ENCODE results near the gene COL26A1.
"Not testable (repeated sequence)": the region's sequence is repeated elsewhere in the genome, so short reads cannot be mapped to it uniquely, and the experiment has no call there.

COL26A1 gene

DNA sequence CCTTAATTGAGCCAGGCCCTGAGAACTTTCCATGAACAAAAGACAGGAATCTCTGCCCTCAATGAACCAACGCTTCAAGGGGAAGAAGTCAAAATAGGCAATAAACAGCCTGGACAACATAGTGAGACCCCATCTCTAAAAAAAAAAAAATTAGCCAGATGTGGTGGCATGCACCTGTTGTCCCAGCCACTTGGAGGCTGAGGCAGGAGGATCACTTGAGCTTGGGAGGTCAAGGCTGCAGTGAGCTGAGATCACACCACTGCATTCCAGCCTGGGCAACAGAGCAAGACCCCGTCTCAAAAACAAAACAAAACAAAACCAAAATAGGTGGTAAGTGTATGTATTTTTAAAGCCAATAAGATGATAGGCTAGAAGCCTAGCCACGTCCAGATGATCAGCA is 198.6 kb downstream of the COL26A1 start:
- H3K9me3 ChIP-seq (ENCODE audit: control insufficient read depth, low read length); H2BK120ac ChIP-seq (ENCODE audit: low read depth, low read length); H3K14ac ChIP-seq (ENCODE audit: low read length in 2 of 2); H4K91ac ChIP-seq (ENCODE audit: low read length); H3K23ac ChIP-seq (ENCODE audit: low read length in 2 of 2); H2BK5ac ChIP-seq (ENCODE audit: low read depth, low read length, poor library complexity, severe bottlenecking); H3K9ac ChIP-seq (ENCODE audit: low read length); H3K36me3 ChIP-seq (ENCODE audit: control insufficient read depth in 1 of 2, insufficient read depth in 2 of 2, low read depth in 1 of 2, low read length in 2 of 2); DNase-seq; H3K4me3 ChIP-seq (ENCODE audit: insufficient read depth in 1 of 2, low read depth in 1 of 2, low read length in 2 of 2); H2BK12ac ChIP-seq (ENCODE audit: low read length in 2 of 2); H4K8ac ChIP-seq (ENCODE audit: low read length); H3K18ac ChIP-seq (ENCODE audit: low read depth in 1 of 2, low read length in 2 of 2); H3K79me1 ChIP-seq (replicated peaks; ENCODE audit: low read length, poor library complexity, severe bottlenecking); H3K27ac ChIP-seq (ENCODE audit: low read length, poor library complexity, severe bottlenecking); H3K4ac ChIP-seq (ENCODE audit: low read depth in 1 of 2, low read length in 2 of 2); H2AK5ac ChIP-seq (ENCODE audit: low read length, severe bottlenecking); H2AFZ ChIP-seq (ENCODE audit: low read depth, low read length); H3K4me2 ChIP-seq (ENCODE audit: low read length, poor library complexity, severe bottlenecking); H3K4me1 ChIP-seq (ENCODE audit: control insufficient read depth, insufficient read depth, low read depth, low read length); H2BK15ac ChIP-seq (ENCODE audit: low read depth, poor library complexity, severe bottlenecking): not testable (repeated sequence)
- WGBS, result 86% methylated on average over 2 of the region's 3 CpGs
- H3K27me3 ChIP-seq (ENCODE audit: control insufficient read depth in 1 of 2, insufficient read depth in 1 of 2, low read length in 2 of 2), result peaks cover 38 to 96% of the 10 kb centered on the region in 2 experiments

DNA sequence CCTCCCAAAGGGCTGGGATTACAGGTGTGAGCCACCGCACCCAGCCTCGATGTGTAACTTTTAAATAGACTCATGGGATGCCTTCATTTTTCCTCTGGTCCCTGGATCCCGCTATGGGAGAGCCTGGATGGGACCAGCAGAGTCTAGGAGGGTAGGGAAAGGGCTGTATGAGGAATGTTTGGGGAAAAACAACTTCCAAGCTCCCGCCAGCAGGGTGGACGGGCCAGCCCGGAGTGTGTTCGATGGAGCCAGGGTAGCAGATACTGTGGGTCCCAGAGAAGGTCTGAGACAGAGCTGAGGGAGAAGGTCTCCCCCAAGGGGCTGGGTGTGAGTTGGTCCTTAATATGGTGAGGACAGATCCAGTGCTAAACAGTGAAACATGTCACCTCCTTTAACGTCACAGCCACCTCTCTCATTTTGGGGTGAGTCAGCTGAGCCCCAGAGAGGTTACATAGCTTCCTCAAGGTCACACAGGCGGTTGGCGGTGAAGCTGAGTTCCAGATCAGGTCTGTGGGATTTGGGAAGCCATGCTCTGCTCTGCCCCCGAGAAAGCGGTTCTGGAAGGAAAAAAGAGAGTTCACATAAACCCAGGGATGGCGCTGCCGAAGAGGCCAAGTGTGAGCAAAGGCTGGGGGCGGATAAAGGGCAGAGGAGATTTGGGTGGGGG is 200.0 kb downstream of the COL26A1 start:
- no peak overlapping the region for H3K18ac ChIP-seq (ENCODE audit: low read depth in 1 of 2, low read length in 2 of 2)
- no peak overlapping the region for H2AFZ ChIP-seq (ENCODE audit: low read depth, low read length)
- H2BK120ac ChIP-seq (ENCODE audit: low read depth, low read length), result no peak overlapping the region
- no peak overlapping the region for H4K91ac ChIP-seq (ENCODE audit: low read length)
- no peak overlapping the region for H3K14ac ChIP-seq (ENCODE audit: low read length in 2 of 2)
- no peak overlapping the region for H3K4me2 ChIP-seq (ENCODE audit: low read length, poor library complexity, severe bottlenecking)
- H3K9me3 ChIP-seq (ENCODE audit: control insufficient read depth, low read length), result peaks cover 8% of the 10 kb centered on the region
- no peak overlapping the region for H3K27ac ChIP-seq (ENCODE audit: low read length, poor library complexity, severe bottlenecking)
- H2BK5ac ChIP-seq (ENCODE audit: low read depth, low read length, poor library complexity, severe bottlenecking), result no peak overlapping the region
- H2BK12ac ChIP-seq (ENCODE audit: low read length in 2 of 2), result no peak overlapping the region
- no peak overlapping the region for H4K8ac ChIP-seq (ENCODE audit: low read length)
- no peak overlapping the region for H3K4ac ChIP-seq (ENCODE audit: low read depth in 1 of 2, low read length in 2 of 2)
- no peak overlapping the region for H2BK15ac ChIP-seq (ENCODE audit: low read depth, poor library complexity, severe bottlenecking)
- H2AK5ac ChIP-seq (ENCODE audit: low read length, severe bottlenecking), result no peak overlapping the region
- no peak overlapping the region for H3K9ac ChIP-seq (ENCODE audit: low read length)
- no peak overlapping the region for H3K23ac ChIP-seq (ENCODE audit: low read length in 2 of 2)
- 79% methylated on average over 15 of the region's 15 CpGs for WGBS
- H3K79me1 ChIP-seq (replicated peaks; ENCODE audit: low read length, poor library complexity, severe bottlenecking), result no peaks in the 10 kb centered on the region
- peaks cover 38 to 90% of the 10 kb centered on the region in 2 experiments for H3K27me3 ChIP-seq (ENCODE audit: control insufficient read depth in 1 of 2, insufficient read depth in 1 of 2, low read length in 2 of 2)
- no peak for DNase-seq
- H3K4me1 ChIP-seq (ENCODE audit: control insufficient read depth, insufficient read depth, low read depth, low read length), result peaks cover 4% of the 10 kb centered on the region
- no peak overlapping the region for H3K4me3 ChIP-seq (ENCODE audit: insufficient read depth in 1 of 2, low read depth in 1 of 2, low read length in 2 of 2)
- no peaks in the 10 kb centered on the region for H3K36me3 ChIP-seq (ENCODE audit: control insufficient read depth in 1 of 2, insufficient read depth in 2 of 2, low read depth in 1 of 2, low read length in 2 of 2)

DNA sequence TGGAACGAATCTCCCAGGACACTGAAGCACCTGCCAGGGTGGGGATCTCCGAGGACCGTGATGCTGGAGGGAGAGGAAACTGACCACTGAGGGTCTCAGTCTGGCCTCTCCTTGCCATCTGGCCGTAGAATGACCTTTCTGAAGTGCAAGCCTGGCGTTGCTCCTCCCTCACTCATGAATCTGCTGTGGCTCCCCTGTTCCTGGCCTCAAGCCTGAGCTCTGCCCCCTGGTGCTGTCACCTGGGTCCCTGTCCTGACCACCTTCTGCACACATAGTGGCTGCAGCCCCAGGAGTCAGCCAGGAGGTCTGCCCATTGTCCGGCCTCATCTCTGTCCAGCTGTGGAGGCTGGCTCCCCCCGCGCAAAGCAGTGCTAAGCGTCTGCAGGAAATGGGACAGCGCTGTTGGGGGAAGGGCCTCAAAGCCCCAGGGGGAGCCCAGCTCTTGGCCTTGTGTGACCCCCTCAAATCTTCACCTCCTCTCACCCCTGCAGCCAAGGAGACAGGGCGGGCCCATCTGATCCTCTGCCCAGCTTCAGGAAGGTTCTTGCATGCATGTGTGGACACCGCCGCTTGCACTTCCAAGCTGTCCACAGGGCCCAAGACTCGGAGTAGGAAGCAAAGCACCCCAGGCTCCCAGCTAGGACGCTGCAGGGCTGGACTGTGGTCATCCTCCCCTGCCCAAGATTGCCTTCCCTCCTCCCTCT is 200.7 kb downstream of the COL26A1 start:
- Histone ChIP-seq H2BK12ac (ENCODE audit: low read length in 2 of 2) (no peak overlapping the region), H3K4me1 (ENCODE audit: control insufficient read depth, insufficient read depth, low read depth, low read length) (peaks cover 4% of the 10 kb centered on the region), H4K8ac (ENCODE audit: low read length) (no peak overlapping the region), H3K4me2 (ENCODE audit: low read length, poor library complexity, severe bottlenecking) (no peak overlapping the region), H3K27me3 (ENCODE audit: control insufficient read depth in 1 of 2, insufficient read depth in 1 of 2, low read length in 2 of 2) (peaks cover 38 to 86% of the 10 kb centered on the region in 2 experiments), H3K23ac (ENCODE audit: low read length in 2 of 2) (no peak overlapping the region), H3K18ac (ENCODE audit: low read depth in 1 of 2, low read length in 2 of 2) (no peak overlapping the region), H3K4me3 (ENCODE audit: insufficient read depth in 1 of 2, low read depth in 1 of 2, low read length in 2 of 2) (no peak overlapping the region), H2AK5ac (ENCODE audit: low read length, severe bottlenecking) (no peak overlapping the region), H3K4ac (ENCODE audit: low read depth in 1 of 2, low read length in 2 of 2) (no peak overlapping the region), H3K36me3 (ENCODE audit: control insufficient read depth in 1 of 2, insufficient read depth in 2 of 2, low read depth in 1 of 2, low read length in 2 of 2) (no peaks in the 10 kb centered on the region), H3K79me1 (replicated peaks; ENCODE audit: low read length, poor library complexity, severe bottlenecking) (no peaks in the 10 kb centered on the region), H3K9me3 (ENCODE audit: control insufficient read depth, low read length) (peaks cover 8% of the 10 kb centered on the region), H2BK120ac (ENCODE audit: low read depth, low read length) (no peak overlapping the region), H4K91ac (ENCODE audit: low read length) (no peak overlapping the region), H3K14ac (ENCODE audit: low read length in 2 of 2) (no peak overlapping the region), H2BK5ac (ENCODE audit: low read depth, low read length, poor library complexity, severe bottlenecking) (no peak overlapping the region), H2AFZ (ENCODE audit: low read depth, low read length) (no peak overlapping the region), H3K9ac (ENCODE audit: low read length) (no peak overlapping the region), H2BK15ac (ENCODE audit: low read depth, poor library complexity, severe bottlenecking) (no peak overlapping the region), H3K27ac (ENCODE audit: low read length, poor library complexity, severe bottlenecking) (no peak overlapping the region)
- no peak for DNase-seq
- 82% methylated on average over 15 of the region's 15 CpGs for WGBS

DNA sequence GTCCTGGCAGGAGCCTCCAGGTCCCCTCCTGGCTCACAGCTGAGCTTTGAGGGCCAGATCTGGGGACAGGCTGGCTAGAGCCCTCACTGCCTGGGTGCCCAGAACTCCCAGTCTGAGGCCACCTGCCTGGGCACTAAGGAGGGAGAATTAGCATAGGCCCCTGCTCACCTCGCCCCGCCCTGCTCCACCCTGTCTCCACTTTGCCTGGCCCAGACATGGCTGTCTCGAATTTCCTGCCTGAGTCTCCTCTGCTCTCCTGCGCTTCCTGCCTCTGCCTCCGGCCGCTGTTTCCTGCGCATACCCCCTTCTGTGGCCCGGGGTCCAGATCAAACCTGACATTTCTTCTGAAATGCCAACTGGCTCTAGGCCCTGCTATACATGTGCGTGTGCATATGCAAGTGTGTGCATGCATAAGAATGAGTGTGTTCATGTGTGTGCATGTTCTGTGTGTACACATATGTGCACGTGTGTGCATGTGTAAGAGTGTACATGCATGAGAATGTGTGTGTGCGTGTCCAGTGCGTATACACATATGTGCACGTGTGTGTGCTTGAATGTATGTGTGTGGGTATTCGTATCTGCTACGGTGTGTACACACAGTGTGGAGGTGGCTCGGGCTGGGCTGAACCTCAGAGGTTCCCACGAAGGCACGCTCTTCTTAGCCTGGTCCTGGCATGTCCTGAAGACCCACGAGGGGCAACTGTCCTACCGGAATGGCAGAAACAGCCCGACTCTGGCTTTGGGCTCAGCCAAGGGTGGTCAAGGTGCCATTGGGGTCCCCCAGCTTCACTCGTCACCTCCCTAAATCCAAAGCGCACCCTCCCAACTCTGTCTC is 201.5 kb downstream of the COL26A1 start:
- H3K4me2 ChIP-seq (ENCODE audit: low read length, poor library complexity, severe bottlenecking), result no peak overlapping the region
- no peak overlapping the region for H2BK12ac ChIP-seq (ENCODE audit: low read length in 2 of 2)
- H3K79me1 ChIP-seq (replicated peaks; ENCODE audit: low read length, poor library complexity, severe bottlenecking), result no peaks in the 10 kb centered on the region
- 82% methylated on average over 23 of the region's 23 CpGs for WGBS
- no peak overlapping the region for H3K18ac ChIP-seq (ENCODE audit: low read depth in 1 of 2, low read length in 2 of 2)
- no peak overlapping the region for H3K4ac ChIP-seq (ENCODE audit: low read depth in 1 of 2, low read length in 2 of 2)
- no peak overlapping the region for H2BK15ac ChIP-seq (ENCODE audit: low read depth, poor library complexity, severe bottlenecking)
- no peak overlapping the region for H2AK5ac ChIP-seq (ENCODE audit: low read length, severe bottlenecking)
- H3K27me3 ChIP-seq (ENCODE audit: control insufficient read depth in 1 of 2, insufficient read depth in 1 of 2, low read length in 2 of 2), result peaks cover 33 to 84% of the 10 kb centered on the region in 2 experiments
- peaks cover 8% of the 10 kb centered on the region for H3K9me3 ChIP-seq (ENCODE audit: control insufficient read depth, low read length)
- peaks cover 4% of the 10 kb centered on the region for H3K4me1 ChIP-seq (ENCODE audit: control insufficient read depth, insufficient read depth, low read depth, low read length)
- H3K14ac ChIP-seq (ENCODE audit: low read length in 2 of 2), result no peak overlapping the region
- no peak overlapping the region for H4K8ac ChIP-seq (ENCODE audit: low read length)
- no peak overlapping the region for H2AFZ ChIP-seq (ENCODE audit: low read depth, low read length)
- H3K4me3 ChIP-seq (ENCODE audit: insufficient read depth in 1 of 2, low read depth in 1 of 2, low read length in 2 of 2), result no peak overlapping the region
- no peak overlapping the region for H2BK5ac ChIP-seq (ENCODE audit: low read depth, low read length, poor library complexity, severe bottlenecking)
- no peaks in the 10 kb centered on the region for H3K36me3 ChIP-seq (ENCODE audit: control insufficient read depth in 1 of 2, insufficient read depth in 2 of 2, low read depth in 1 of 2, low read length in 2 of 2)
- no peak overlapping the region for H2BK120ac ChIP-seq (ENCODE audit: low read depth, low read length)
- no peak overlapping the region for H4K91ac ChIP-seq (ENCODE audit: low read length)
- no peak overlapping the region for H3K23ac ChIP-seq (ENCODE audit: low read length in 2 of 2)
- no peak overlapping the region for H3K9ac ChIP-seq (ENCODE audit: low read length)
- H3K27ac ChIP-seq (ENCODE audit: low read length, poor library complexity, severe bottlenecking), result no peak overlapping the region
- DNase-seq, result no peak

All from mesenchymal stem cell (in vitro differentiated cells and primary cell).